Measurements from ENCODE around the gene PRKG1. TPM values are rescaled to one million over a fixed set of nuclear protein-coding genes. Genes with fewer than 3 reads are reported as not detected.

The PRKG1 gene
- total and polyA plus RNA-seq, 7 donors, result 4.5 to 49.0 (median 31.7) TPM

DNA sequence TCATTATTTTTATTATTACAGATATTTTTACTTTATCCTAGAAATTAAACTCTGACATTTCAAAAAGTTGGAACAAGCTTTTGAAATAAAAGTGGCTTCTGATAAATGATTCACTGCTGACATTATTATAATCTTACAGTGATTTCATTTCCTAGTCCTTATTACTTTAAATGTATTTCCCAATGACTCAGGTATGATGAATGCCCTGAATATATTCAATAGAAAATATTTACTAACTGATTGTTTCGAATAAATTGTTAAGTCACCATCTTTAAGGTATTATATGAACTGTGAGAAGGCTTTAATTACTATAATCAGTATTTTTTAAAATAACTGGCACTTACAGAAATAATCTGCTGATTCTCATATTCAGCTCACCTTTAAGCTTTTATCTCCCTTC is 1261.4 kb downstream of the PRKG1 start:
- H3K4me3 ChIP-seq, result no peak overlapping the region
- H3K36me3 ChIP-seq (ENCODE audit: insufficient read depth in 1 of 2, low read depth in 1 of 2), result no peaks in the 10 kb centered on the region
- H3K27ac ChIP-seq, result no peak overlapping the region
- TF ChIP-seq, protein P1, sequence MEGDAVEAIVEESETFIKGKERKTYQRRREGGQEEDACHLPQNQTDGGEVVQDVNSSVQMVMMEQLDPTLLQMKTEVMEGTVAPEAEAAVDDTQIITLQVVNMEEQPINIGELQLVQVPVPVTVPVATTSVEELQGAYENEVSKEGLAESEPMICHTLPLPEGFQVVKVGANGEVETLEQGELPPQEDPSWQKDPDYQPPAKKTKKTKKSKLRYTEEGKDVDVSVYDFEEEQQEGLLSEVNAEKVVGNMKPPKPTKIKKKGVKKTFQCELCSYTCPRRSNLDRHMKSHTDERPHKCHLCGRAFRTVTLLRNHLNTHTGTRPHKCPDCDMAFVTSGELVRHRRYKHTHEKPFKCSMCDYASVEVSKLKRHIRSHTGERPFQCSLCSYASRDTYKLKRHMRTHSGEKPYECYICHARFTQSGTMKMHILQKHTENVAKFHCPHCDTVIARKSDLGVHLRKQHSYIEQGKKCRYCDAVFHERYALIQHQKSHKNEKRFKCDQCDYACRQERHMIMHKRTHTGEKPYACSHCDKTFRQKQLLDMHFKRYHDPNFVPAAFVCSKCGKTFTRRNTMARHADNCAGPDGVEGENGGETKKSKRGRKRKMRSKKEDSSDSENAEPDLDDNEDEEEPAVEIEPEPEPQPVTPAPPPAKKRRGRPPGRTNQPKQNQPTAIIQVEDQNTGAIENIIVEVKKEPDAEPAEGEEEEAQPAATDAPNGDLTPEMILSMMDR (IDR thresholded peaks at IDR 0.05), result no peak
- no peaks in the 10 kb centered on the region for H3K27me3 ChIP-seq (ENCODE audit: insufficient read depth in 3 of 3, low read length in 2 of 3)
- WGBS, 3 donors, result 75 to 80% (median 80%) methylated on average over 1 of the region's 1 CpG
- intact Hi-C loops (cut with DNase I), result no loop called here
- no peaks in the 10 kb centered on the region for H3K4me1 ChIP-seq
- ATAC-seq (no peak), DNase-seq (no peak)
- no peaks in the 10 kb centered on the region for H3K9me3 ChIP-seq

DNA sequence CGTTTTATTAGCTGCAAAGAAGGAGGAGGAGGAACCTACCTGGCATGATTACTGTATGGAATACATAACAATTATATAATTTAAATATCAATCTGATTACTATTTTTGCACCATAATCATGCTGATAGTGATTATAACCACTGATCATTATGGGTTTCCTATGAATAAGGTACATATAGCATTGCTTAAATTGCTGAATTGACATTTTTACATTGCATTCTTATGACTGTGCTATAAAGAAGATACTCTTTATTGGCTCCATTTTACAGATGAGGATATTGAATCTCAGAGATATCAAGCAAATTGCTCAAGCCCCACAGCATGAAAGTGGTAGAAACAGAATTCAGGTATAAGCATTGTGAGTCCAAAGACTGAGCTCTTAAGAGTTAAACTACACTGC is 1262.9 kb downstream of the PRKG1 start:
- no peak overlapping the region for H3K4me3 ChIP-seq
- intact Hi-C loops (cut with DNase I), result no loop called here
- no peaks in the 10 kb centered on the region for H3K36me3 ChIP-seq (ENCODE audit: insufficient read depth in 1 of 2, low read depth in 1 of 2)
- TF ChIP-seq, protein P1 (IDR thresholded peaks at IDR 0.05), result no peak
- H3K9me3 ChIP-seq, result no peaks in the 10 kb centered on the region
- ATAC-seq (no peak), DNase-seq (no peak)
- no peaks in the 10 kb centered on the region for H3K27me3 ChIP-seq (ENCODE audit: insufficient read depth in 3 of 3, low read length in 2 of 3)
- no peaks in the 10 kb centered on the region for H3K4me1 ChIP-seq
- H3K27ac ChIP-seq, result no peak overlapping the region
- 73 to 95% (median 73%) methylated on average over 1 of the region's 1 CpG for WGBS, 3 donors

DNA sequence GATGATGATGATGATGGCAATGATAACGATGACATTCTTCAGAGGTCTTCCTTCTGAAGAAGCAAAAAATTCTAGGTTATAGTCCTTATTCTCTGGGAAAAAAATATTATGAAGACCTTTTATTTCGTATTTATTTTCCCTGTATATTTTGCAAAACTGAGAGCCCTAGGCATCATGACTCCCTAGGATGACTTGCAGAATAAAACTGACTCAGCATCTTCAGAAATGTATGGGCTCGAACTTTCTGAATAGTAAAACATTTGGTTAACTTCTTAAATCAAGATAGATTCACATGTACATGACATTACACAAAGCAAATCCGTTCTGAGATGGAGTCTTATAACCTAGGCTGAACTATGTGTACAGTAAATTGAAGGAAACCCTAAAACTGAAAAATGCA is 1269.2 kb downstream of the PRKG1 start:
- no peak for DNase-seq
- Histone ChIP-seq H3K27me3 (ENCODE audit: insufficient read depth in 3 of 3, low read length in 2 of 3) (no peaks in the 10 kb centered on the region), H3K4me3 (no peak overlapping the region), H3K4me1 (no peaks in the 10 kb centered on the region), H3K9me3 (no peaks in the 10 kb centered on the region), H3K27ac (no peak overlapping the region), H3K36me3 (ENCODE audit: insufficient read depth in 1 of 2, low read depth in 1 of 2) (no peaks in the 10 kb centered on the region)
- intact Hi-C loops (cut with DNase I), result no loop called here
- TF ChIP-seq, protein P1 (IDR thresholded peaks at IDR 0.05), result no peak
- WGBS, 3 donors, result 65 to 75% (median 71%) methylated on average over 4 of the region's 4 CpGs
- ATAC-seq, result no peak

DNA sequence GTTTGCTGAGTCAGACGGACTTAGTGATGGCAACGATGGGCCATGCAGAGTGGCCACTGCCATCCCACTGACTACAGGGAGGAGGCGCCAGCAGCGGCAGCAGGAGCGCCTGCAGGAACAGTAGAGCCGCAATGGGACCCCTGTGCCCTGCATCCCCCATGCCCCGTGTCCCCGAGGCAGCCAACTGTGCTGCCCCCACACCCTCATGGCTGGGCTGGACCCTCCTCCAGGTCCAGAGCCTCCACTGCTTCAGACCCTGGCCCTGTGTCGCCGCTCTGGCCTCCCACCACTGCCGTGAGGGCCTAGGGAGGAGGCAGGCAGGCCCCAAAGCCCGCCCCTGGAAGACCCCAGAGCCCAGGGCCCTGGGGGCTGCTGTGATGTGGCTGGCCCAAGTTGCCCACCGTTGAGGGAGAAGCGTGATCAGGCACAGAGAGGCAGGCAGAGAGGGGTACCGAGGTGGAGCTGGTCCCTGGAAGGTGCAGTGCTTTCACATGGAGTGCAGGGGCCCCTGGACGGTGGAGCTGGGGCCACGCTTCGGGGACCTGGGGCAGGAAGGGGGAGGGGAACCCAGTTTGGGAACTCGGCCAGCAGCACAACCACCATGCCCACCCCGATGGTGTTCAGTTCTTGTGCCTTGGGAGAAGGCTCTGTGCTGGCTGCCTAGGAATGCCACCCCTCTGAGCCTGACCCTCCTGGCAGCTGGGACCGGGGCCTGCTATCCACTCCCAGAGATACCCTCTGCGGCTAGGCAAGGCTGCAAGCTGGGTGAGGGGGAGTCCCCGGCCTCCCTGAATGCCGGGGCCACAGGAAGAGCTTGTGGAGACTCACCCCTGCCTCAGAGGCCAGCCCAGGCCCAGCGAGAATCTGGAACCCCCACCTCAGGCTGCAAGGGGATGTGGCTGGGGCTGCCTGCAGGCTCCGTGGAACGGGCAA is 1272.4 kb downstream of the PRKG1 start:
- DNase-seq (peak in 1 of 2 donors; percentile 21), ATAC-seq (no peak)
- H3K4me1 ChIP-seq, result no peaks in the 10 kb centered on the region
- no peaks in the 10 kb centered on the region for H3K9me3 ChIP-seq
- WGBS, 3 donors, result 92 to 94% (median 92%) methylated on average over 26 to 27 of the region's 27 CpGs
- TF ChIP-seq, protein P1 (IDR thresholded peaks at IDR 0.05), result no peak
- no peaks in the 10 kb centered on the region for H3K27me3 ChIP-seq (ENCODE audit: insufficient read depth in 3 of 3, low read length in 2 of 3)
- no peaks in the 10 kb centered on the region for H3K36me3 ChIP-seq (ENCODE audit: insufficient read depth in 1 of 2, low read depth in 1 of 2)
- intact Hi-C loops (cut with DNase I), result no loop called here
- H3K27ac ChIP-seq, result no peak overlapping the region
- H3K4me3 ChIP-seq, result no peak overlapping the region
